GM12864 (cell line): Measurements from ENCODE around the gene RBM28.

ENCODE experiments used
- DNase-seq: peaks from one replicate; pipeline ENCODE4 v3.0.0-alpha.2; 2011; ENCODE audit warnings: low read depth
- H3K4me3 ChIP-seq: 2 replicates; pipeline ENCODE4 v1.5.1; 2011; ENCODE audit warnings: mild to moderate bottlenecking, low read depth, low read length, control low read depth
- CTCF ChIP-seq: IDR thresholded peaks from 2 replicates; pipeline ENCODE4 v1.5.1; 2011; ENCODE audit warnings: low read depth, mild to moderate bottlenecking, moderate library complexity, low read length, control low read depth, inconsistent platforms; ENCODE audit errors: missing control alignments

Gene RBM28

GRCh38 chr7:128381161-128381821 lies 37.6 kb upstream of the RBM28 start:
- no peak for DNase-seq
- H3K4me3 ChIP-seq: no peak overlapping the region
- peak; percentile 74 for TF ChIP-seq CTCF

DNA sequence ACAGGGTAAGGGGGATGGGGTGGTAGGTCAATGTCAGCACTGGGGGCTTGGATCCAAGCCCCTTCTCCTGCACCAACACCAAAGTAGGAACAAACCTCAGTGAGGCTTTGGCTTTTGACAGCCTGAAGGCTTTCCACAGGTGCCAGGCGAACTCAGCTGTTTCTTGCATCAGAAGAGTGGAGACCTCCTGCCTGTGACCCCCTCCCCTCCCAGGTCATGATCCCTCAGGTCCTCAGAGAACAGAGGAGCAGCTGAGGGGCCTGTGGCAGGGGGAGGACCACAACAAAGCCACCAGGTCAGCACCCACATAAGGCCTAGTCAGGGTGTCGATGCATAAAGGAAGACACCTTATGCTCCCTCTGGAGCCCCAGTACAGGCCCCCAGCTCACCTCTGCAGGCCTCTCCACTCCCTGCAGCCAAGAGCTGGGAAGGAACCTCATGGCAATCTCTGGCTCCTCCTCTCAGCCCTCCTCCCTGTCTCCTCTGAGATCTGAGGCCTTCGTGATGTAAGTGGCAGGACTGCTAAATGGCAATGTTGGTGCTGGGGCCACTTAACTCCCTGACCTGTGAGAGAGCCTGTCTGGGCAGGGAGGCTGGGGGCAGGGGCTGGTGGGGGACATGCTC lies 36.9 kb upstream of the RBM28 start:
- no peak for DNase-seq
- no peak for TF ChIP-seq CTCF
- H3K4me3 ChIP-seq: no peak overlapping the region

DNA sequence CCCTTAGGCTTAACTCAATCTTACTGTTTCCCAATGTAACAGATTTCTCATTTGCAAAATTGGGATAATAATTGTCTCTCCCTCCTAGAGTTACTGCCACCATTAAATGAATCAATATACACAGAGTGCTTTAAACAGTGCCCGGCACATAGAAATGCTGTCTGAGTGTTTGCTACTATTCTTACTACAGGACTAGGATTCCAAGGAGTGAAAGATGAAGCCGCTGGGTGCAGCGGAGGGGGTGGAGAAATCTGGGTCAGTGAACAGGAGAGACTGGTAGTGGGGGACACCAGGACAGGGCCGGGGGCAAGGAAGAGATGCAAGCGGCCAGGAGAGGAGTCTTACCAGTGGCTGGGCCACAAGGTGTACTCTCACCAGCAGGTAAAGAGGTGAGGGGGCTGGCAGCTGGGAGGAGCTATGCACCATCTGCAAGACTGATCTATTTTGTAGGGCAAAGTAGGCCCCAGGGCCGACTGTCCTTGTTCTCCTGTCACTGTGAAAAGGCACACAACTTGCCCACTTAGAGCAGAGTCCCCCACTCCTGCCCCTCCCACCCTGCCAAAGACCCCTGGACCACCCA lies 36.3 kb upstream of the RBM28 start:
- no peak for TF ChIP-seq CTCF
- H3K4me3 ChIP-seq: no peak overlapping the region
- DNase-seq: no peak

GRCh38 chr7:128378637-128379036 lies 34.9 kb upstream of the RBM28 start:
- no peak for DNase-seq
- H3K4me3 ChIP-seq: no peak overlapping the region
- TF ChIP-seq CTCF: no peak

DNA sequence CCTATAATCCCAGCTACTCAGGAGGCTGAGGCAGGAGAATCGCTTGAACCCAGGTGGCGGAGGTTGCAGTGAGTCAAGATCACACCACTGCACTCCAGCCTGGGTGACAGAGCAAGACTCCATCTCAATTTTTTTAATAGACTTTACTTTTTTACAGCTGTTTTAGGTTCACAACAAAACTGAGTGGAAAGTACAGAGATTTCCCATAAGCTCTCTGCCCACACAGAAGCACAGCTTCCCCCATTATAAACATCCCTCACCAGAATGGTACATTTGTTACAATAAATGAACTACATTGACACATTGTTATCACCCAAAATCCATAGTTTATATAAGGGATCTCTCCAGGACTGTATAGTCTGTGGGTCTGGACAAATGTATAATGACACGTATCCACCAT lies 32.4 kb upstream of the RBM28 start:
- H3K4me3 ChIP-seq: no peak overlapping the region
- no peak for TF ChIP-seq CTCF
- DNase-seq: no peak

DNA sequence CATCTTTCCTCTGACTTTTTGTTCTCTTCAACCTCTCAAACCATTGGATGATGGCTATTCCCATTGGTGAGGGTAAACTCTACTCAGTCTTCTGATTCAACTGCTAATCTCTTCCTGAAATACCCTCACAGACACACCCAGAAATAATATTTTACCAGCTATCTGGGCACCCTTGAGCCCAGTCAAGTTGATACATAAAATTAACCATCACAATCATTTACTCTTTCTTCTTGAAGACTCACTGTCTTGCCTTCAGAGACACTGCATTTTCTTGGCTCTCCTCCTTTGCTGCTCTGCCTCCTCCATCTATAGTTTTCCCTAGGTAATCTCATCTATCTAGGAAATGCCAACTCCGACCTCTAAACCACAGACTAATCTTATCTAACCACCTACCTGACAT lies 30.3 kb upstream of the RBM28 start:
- no peak overlapping the region for H3K4me3 ChIP-seq
- no peak for DNase-seq

More for the DNA sequence above, 30.3 kb upstream of the RBM28 start:
- no peak for TF ChIP-seq CTCF
